OCI-LY1 (cell line): ENCODE results near the gene SMYD4.
"Not testable (repeated sequence)": the region's sequence is repeated elsewhere in the genome, so short reads cannot be mapped to it uniquely, and the experiment has no call there.

Source experiments
- H2AFZ ChIP-seq: fragments of 200-600 bp; sonication (generic), shearing (Covaris generic); 2 replicates; pipeline ENCODE4 v1.6.0; 2014; ENCODE audit warnings: antibody characterized with exemption, mild to moderate bottlenecking, low read length
- H3F3A ChIP-seq: fragments of 200-600 bp; sonication (generic), shearing (Covaris generic); 2 replicates; pipeline ENCODE4 v1.6.0; 2014; ENCODE audit warnings: mild to moderate bottlenecking, antibody characterized with exemption, low read length, moderate library complexity; ENCODE audit not compliant: insufficient read depth
- H3K27ac ChIP-seq: fragments of 200-600 bp; sonication (generic); 2 replicates; pipeline ENCODE4 v1.5.1; 2014; ENCODE audit warnings: low read length, mixed run types, mild to moderate bottlenecking, low read depth; ENCODE audit not compliant: poor library complexity, severe bottlenecking
- H3K27me3 ChIP-seq: fragments of 200-600 bp; sonication (generic); 2 replicates; pipeline ENCODE4 v1.6.0; 2014; ENCODE audit warnings: antibody characterized with exemption, mild to moderate bottlenecking, low read length, moderate library complexity; ENCODE audit not compliant: insufficient read depth
- H3K36me3 ChIP-seq: fragments of 200-600 bp; sonication (generic); 2 replicates; pipeline ENCODE4 v1.6.1; 2014; ENCODE audit warnings: mild to moderate bottlenecking, antibody characterized with exemption, low read length, moderate library complexity, mixed read lengths; ENCODE audit not compliant: insufficient read depth
- H3K4me1 ChIP-seq: fragments of 200-600 bp; sonication (generic); 2 replicates; pipeline ENCODE4 v1.5.1; 2014; ENCODE audit warnings: mild to moderate bottlenecking, low read length, moderate library complexity; ENCODE audit not compliant: insufficient read depth, severe bottlenecking
- H3K4me2 ChIP-seq: fragments of 200-600 bp; sonication (generic), shearing (Covaris generic); 2 replicates; pipeline ENCODE4 v1.6.1; 2014; ENCODE audit warnings: low read length
- H3K4me3 ChIP-seq: fragments of 200-600 bp; sonication (generic); 2 replicates; pipeline ENCODE4 v1.5.1; 2014; ENCODE audit warnings: low read length, low read depth, mild to moderate bottlenecking, mixed read lengths; ENCODE audit not compliant: poor library complexity, severe bottlenecking
- H3K79me2 ChIP-seq: fragments of 200-600 bp; shearing (Covaris generic); 2 replicates; pipeline ENCODE4 v1.6.1; 2016; ENCODE audit warnings: mixed run types, low read length, mixed read lengths; ENCODE audit not compliant: insufficient read depth
- H3K9ac ChIP-seq: fragments of 200-600 bp; sonication (generic), shearing (Covaris generic); 2 replicates; pipeline ENCODE4 v1.6.1; 2014; ENCODE audit warnings: mild to moderate bottlenecking, low read length, mixed read lengths
- H3K9me2 ChIP-seq: fragments of 200-600 bp; sonication (generic), shearing (Covaris generic); 2 replicates; pipeline ENCODE4 v1.6.1; 2014; ENCODE audit warnings: low read depth, mild to moderate bottlenecking, low read length, mixed read lengths
- H3K9me3 ChIP-seq: fragments of 200-600 bp; shearing (Covaris generic); 2 replicates; pipeline ENCODE4 v1.6.1; 2014; ENCODE audit warnings: low read length, mixed read lengths
- H4K20me1 ChIP-seq: fragments of 200-600 bp; sonication (generic), shearing (Covaris generic); 2 replicates; pipeline ENCODE4 v1.6.0; 2016; ENCODE audit warnings: mild to moderate bottlenecking, low read length; ENCODE audit not compliant: insufficient read depth
- CTCF ChIP-seq: fragments of 200-600 bp; sonication (generic), shearing (Covaris generic); IDR thresholded peaks from 2 replicates; pipeline ENCODE4 v1.5.1; 2017; ENCODE audit warnings: mild to moderate bottlenecking, antibody characterized with exemption, low read length, moderate library complexity, mixed read lengths
- EZH2 ChIP-seq: fragments of 200-600 bp; sonication (generic), shearing (Covaris generic); IDR thresholded peaks from 2 replicates; pipeline ENCODE4 v1.8.0; 2017; ENCODE audit warnings: borderline replicate concordance, mixed run types, mild to moderate bottlenecking, antibody characterized with exemption, low read length, moderate library complexity, mixed read lengths

Gene SMYD4

GRCh38 chr17:1860978-1861377 lies 31.3 kb upstream of the SMYD4 start:
- Histone ChIP-seq H3K27ac (no peak overlapping the region), H3K36me3 (peaks cover 25% of the 10 kb centered on the region), H3K9me2 (no peaks in the 10 kb centered on the region), H3K27me3 (no peaks in the 10 kb centered on the region), H3K4me3 (no peak overlapping the region), H3K79me2 (no peaks in the 10 kb centered on the region), H4K20me1 (no peaks in the 10 kb centered on the region), H3F3A (peaks cover 7% of the 10 kb centered on the region; the same call in 1 of the 2 replicates), H2AFZ (no peak overlapping the region), H3K9ac (no peak overlapping the region), H3K9me3 (no peaks in the 10 kb centered on the region), H3K4me2 (no peak overlapping the region), H3K4me1 (no peaks in the 10 kb centered on the region)
- TF ChIP-seq CTCF (no peak), EZH2 (no peak)

- H3K4me3 ChIP-seq, H3K9ac ChIP-seq, H4K20me1 ChIP-seq, H3F3A ChIP-seq, H3K4me2 ChIP-seq, H3K79me2 ChIP-seq, H3K27ac ChIP-seq, H3K9me3 ChIP-seq, H3K9me2 ChIP-seq, H3K27me3 ChIP-seq, H3K4me1 ChIP-seq, H2AFZ ChIP-seq: not testable (repeated sequence)
- peaks cover 69% of the 10 kb centered on the region for H3K36me3 ChIP-seq
These were observed 26.8 kb upstream of the SMYD4 start for GRCh38 chr17:1856462-1856861.

- TF ChIP-seq CTCF = no peak
- no peaks in the 10 kb centered on the region for H3K9me2 ChIP-seq
- no peak overlapping the region for H3K27ac ChIP-seq
- H4K20me1 ChIP-seq = no peaks in the 10 kb centered on the region
- H3K4me3 ChIP-seq = no peak overlapping the region
- no peaks in the 10 kb centered on the region for H3K27me3 ChIP-seq
- H3F3A ChIP-seq = no peaks in the 10 kb centered on the region
- H3K9ac ChIP-seq = no peak overlapping the region
- H3K9me3 ChIP-seq = no peaks in the 10 kb centered on the region
- H3K4me2 ChIP-seq = no peak overlapping the region
- no peaks in the 10 kb centered on the region for H3K4me1 ChIP-seq
- peaks cover 72% of the 10 kb centered on the region for H3K36me3 ChIP-seq
- no peaks in the 10 kb centered on the region for H3K79me2 ChIP-seq
- no peak overlapping the region for H2AFZ ChIP-seq
These were observed 24.0 kb upstream of the SMYD4 start for GRCh38 chr17:1853698-1854097.

- Histone ChIP-seq H3K9ac (no peak overlapping the region), H3F3A (no peaks in the 10 kb centered on the region), H2AFZ (no peak overlapping the region), H3K9me2 (no peaks in the 10 kb centered on the region), H3K9me3 (no peaks in the 10 kb centered on the region), H3K4me1 (no peaks in the 10 kb centered on the region), H4K20me1 (no peaks in the 10 kb centered on the region), H3K27ac (no peak overlapping the region), H3K4me2 (no peak overlapping the region), H3K27me3 (no peaks in the 10 kb centered on the region), H3K36me3 (peaks cover 85% of the 10 kb centered on the region), H3K4me3 (no peak overlapping the region), H3K79me2 (no peaks in the 10 kb centered on the region)
- TF ChIP-seq CTCF = no peak
- TF ChIP-seq EZH2 = no peak
These were observed 22.6 kb upstream of the SMYD4 start for GRCh38 chr17:1852327-1852726.
